HepG2 (cell line): ENCODE data around the gene MRPL38. TPM values are rescaled to one million over a fixed set of nuclear protein-coding genes. Genes with fewer than 3 reads are reported as not detected.

Experiments used
- CBX5 ChIP-seq: sonication (generic); formaldehyde crosslinking; IDR thresholded peaks from 2 replicates; pipeline ENCODE4 v1.4.0; 2020; ENCODE audit warnings: missing genetic modification reagents, borderline replicate concordance
- CCAR2 ChIP-seq: fragments of 200-400 bp; formaldehyde crosslinking; optimal IDR thresholded peaks from 2 replicates; pipeline ENCODE3; 2018; ENCODE audit warnings: low read depth, mild to moderate bottlenecking, low read length, moderate library complexity
- CREB3 ChIP-seq: sonication (generic); formaldehyde crosslinking; IDR thresholded peaks from 2 replicates; pipeline ENCODE4 v1.5.0; 2020; ENCODE audit warnings: missing genetic modification reagents
- DPF2 ChIP-seq: sonication (generic); formaldehyde crosslinking; IDR thresholded peaks from 2 replicates; pipeline ENCODE4 v1.4.0; 2020; ENCODE audit warnings: mild to moderate bottlenecking, low read depth, missing genetic modification reagents, borderline replicate concordance
- EEA1 ChIP-seq: sonication (generic); formaldehyde crosslinking; IDR thresholded peaks from 2 replicates; pipeline ENCODE4 v1.5.1; 2020; ENCODE audit warnings: mild to moderate bottlenecking, missing genetic modification reagents, borderline replicate concordance
- HOXA5 ChIP-seq: sonication (generic); formaldehyde crosslinking; IDR thresholded peaks from 2 replicates; pipeline ENCODE4 v1.4.0; 2020; ENCODE audit warnings: missing genetic modification reagents
- MAX ChIP-seq: IDR thresholded peaks from 2 replicates; pipeline ENCODE4 v1.6.1; 2012; ENCODE audit warnings: inconsistent platforms
- NR1H2 ChIP-seq: sonication (generic); formaldehyde crosslinking; IDR thresholded peaks from 2 replicates; pipeline ENCODE4 v1.8.1; 2022; ENCODE audit warnings: low read depth, missing genetic modification reagents, borderline replicate concordance
- PLSCR1 ChIP-seq: sonication (generic); formaldehyde crosslinking; IDR thresholded peaks from 2 replicates; pipeline ENCODE4 v1.5.0; 2020; ENCODE audit warnings: missing genetic modification reagents, mild to moderate bottlenecking, borderline replicate concordance
- RXRA ChIP-seq: sonication (generic); formaldehyde crosslinking; IDR thresholded peaks from 2 replicates; pipeline ENCODE4 v1.5.1; 2020; ENCODE audit warnings: missing genetic modification reagents
- ZBED4 ChIP-seq: sonication (generic); formaldehyde crosslinking; IDR thresholded peaks from 2 replicates; pipeline ENCODE4 v1.4.0; 2020; ENCODE audit warnings: missing genetic modification reagents, borderline replicate concordance
- ZBTB7B ChIP-seq: sonication (generic); formaldehyde crosslinking; IDR thresholded peaks from 2 replicates; pipeline ENCODE4 v1.4.0; 2020; ENCODE audit warnings: missing genetic modification reagents
- ZNF513 ChIP-seq: sonication (generic); formaldehyde crosslinking; conservative IDR thresholded peaks from 2 replicates; pipeline ENCODE4 v1.5.0; 2020; ENCODE audit warnings: missing genetic modification reagents
- polyA plus RNA-seq, 8 experiments: library from polyadenylated mRNA; depleted of rRNA in 3 of 8; stranded (reverse) in 7 of 8; unstranded in 1 of 8; fragments of >200 nt; fragmentation: Illumina TruSeq in 4 of 8; extraction: Trizol in 4 of 8; gene quantifications; 2 replicates each; pipeline versions ENCODE4 v1.2.1 to v1.2.3, GENCODE V29; 2011 to 2016; ENCODE audit warnings: low read depth in 4 of 8, missing spikeins in 1 of 8, mixed read lengths in 1 of 8; ENCODE audit not compliant: insufficient read depth in 1 of 8
- total RNA-seq, 5 experiments: library from RNA; depleted of rRNA; stranded (reverse); fragments of >200 nt; fragmentation: Illumina TruSeq; extraction: Trizol; gene quantifications; 2 replicates each; pipeline ENCODE4 v1.2.3, GENCODE V29; 2016; ENCODE audit warnings: low read depth in 1 of 5
- TF ChIP-seq, protein P1 (sequence below): sonication (generic); formaldehyde crosslinking; IDR thresholded peaks from 2 replicates; pipeline ENCODE4 v1.4.0; 2020; ENCODE audit warnings: missing genetic modification reagents

Gene MRPL38
- total and polyA plus RNA-seq, 2 of the 13 experiments (the other 11 are each of a cell fraction or from before 2014, with no cell fraction given) = 83.7 to 125 TPM

DNA sequence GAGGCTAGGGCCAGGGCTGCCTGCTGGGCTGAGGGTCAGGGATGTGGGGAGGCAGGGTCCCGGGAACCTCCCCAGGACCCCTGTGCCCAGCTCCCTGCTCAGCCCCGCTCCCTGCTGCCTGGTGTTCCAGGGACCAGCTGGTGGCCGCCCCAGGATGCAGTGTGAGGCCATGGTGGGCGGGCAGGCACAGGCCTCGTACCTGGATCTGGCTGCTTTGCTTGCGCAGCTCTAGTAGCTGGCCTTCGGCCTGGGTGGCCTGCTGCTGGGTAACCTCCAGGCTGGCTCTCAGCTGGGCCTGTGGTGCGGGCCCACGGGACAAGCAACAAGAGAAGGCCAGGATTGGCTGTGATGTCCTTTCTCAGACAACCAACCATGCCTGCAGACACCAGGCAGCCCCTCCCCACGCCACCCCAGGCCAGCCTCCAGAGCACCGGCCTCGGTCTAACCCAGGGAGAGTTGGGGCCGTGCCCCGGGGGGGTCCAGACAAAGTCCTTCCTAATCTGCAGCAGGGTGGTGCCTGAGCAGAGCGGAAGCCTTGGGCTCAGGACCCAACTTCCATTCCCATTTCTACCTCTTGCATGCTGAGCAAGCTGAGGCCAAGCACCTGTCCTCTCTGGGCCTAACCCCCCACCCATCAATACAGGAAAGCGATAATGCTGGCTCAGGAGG lies 12.0 kb downstream of the MRPL38 start (continued):
- no peak for TF ChIP-seq ZNF513 (CRISPR knock-in tag)
- no peak for TF ChIP-seq CBX5 (CRISPR knock-in tag)
- peak; percentile 71 for TF ChIP-seq CREB3 (CRISPR knock-in tag)
- TF ChIP-seq DPF2 = peak; percentile 46
- TF ChIP-seq MAX = peak; percentile 55
- TF ChIP-seq EEA1 (CRISPR knock-in tag) = no peak
- TF ChIP-seq NR1H2 = peak; percentile 64
- TF ChIP-seq RXRA (CRISPR knock-in tag) = peak; percentile 65; the same call in 1 of the 2 replicates
- TF ChIP-seq PLSCR1 (CRISPR knock-in tag) = no peak
- TF ChIP-seq ZBTB7B = peak; percentile 35; the same call in 1 of the 2 replicates
- TF ChIP-seq CCAR2 = no peak
- TF ChIP-seq ZBED4 (CRISPR knock-in tag) = peak; percentile 47
- no peak for TF ChIP-seq HOXA5 (CRISPR knock-in tag)
- TF ChIP-seq, protein P1, sequence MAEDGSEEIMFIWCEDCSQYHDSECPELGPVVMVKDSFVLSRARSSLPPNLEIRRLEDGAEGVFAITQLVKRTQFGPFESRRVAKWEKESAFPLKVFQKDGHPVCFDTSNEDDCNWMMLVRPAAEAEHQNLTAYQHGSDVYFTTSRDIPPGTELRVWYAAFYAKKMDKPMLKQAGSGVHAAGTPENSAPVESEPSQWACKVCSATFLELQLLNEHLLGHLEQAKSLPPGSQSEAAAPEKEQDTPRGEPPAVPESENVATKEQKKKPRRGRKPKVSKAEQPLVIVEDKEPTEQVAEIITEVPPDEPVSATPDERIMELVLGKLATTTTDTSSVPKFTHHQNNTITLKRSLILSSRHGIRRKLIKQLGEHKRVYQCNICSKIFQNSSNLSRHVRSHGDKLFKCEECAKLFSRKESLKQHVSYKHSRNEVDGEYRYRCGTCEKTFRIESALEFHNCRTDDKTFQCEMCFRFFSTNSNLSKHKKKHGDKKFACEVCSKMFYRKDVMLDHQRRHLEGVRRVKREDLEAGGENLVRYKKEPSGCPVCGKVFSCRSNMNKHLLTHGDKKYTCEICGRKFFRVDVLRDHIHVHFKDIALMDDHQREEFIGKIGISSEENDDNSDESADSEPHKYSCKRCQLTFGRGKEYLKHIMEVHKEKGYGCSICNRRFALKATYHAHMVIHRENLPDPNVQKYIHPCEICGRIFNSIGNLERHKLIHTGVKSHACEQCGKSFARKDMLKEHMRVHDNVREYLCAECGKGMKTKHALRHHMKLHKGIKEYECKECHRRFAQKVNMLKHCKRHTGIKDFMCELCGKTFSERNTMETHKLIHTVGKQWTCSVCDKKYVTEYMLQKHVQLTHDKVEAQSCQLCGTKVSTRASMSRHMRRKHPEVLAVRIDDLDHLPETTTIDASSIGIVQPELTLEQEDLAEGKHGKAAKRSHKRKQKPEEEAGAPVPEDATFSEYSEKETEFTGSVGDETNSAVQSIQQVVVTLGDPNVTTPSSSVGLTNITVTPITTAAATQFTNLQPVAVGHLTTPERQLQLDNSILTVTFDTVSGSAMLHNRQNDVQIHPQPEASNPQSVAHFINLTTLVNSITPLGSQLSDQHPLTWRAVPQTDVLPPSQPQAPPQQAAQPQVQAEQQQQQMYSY (CRISPR knock-in tag) = no peak
